ENCODE results near the gene SPTB. TPM values are rescaled to one million over a fixed set of nuclear protein-coding genes. Genes with fewer than 3 reads are reported as not detected.

The SPTB gene
- total RNA-seq, 1 experiment from 2014 or later: 2.3 TPM

- peak overlapping the region; percentile 30; the same call in 1 of the 2 replicates for H3K4me2 ChIP-seq (ENCODE audit: low read length)
Observed at GRCh38 chr14:64766430-64767151, 113.1 kb downstream of the SPTB start.

GRCh38 chr14:64765740-64766302 lies 113.9 kb downstream of the SPTB start:
- peaks cover 45% of the 10 kb centered on the region for H3K4me1 ChIP-seq (ENCODE audit: insufficient read depth, low read length)
- no peak overlapping the region for H3K27ac ChIP-seq (ENCODE audit: low read length)
- DNase-seq (no peak), ATAC-seq (no peak)
- TF ChIP-seq, protein P1, sequence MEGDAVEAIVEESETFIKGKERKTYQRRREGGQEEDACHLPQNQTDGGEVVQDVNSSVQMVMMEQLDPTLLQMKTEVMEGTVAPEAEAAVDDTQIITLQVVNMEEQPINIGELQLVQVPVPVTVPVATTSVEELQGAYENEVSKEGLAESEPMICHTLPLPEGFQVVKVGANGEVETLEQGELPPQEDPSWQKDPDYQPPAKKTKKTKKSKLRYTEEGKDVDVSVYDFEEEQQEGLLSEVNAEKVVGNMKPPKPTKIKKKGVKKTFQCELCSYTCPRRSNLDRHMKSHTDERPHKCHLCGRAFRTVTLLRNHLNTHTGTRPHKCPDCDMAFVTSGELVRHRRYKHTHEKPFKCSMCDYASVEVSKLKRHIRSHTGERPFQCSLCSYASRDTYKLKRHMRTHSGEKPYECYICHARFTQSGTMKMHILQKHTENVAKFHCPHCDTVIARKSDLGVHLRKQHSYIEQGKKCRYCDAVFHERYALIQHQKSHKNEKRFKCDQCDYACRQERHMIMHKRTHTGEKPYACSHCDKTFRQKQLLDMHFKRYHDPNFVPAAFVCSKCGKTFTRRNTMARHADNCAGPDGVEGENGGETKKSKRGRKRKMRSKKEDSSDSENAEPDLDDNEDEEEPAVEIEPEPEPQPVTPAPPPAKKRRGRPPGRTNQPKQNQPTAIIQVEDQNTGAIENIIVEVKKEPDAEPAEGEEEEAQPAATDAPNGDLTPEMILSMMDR (conservative IDR thresholded peaks at IDR 0.05; ENCODE audit: low read depth, low read length): no peak
- TF ChIP-seq EZH2phosphoT487 (IDR thresholded peaks at IDR 0.05; ENCODE audit: borderline replicate concordance, low read length) (no peak), EZH2 (IDR thresholded peaks at IDR 0.05; ENCODE audit: low read length, unreplicated experiment) (no peak)
- no peak overlapping the region for H3K9ac ChIP-seq (ENCODE audit: low read length)
- H2AFZ ChIP-seq (ENCODE audit: low read length): no peak overlapping the region
- H3K79me2 ChIP-seq (ENCODE audit: low read length): no peaks in the 10 kb centered on the region
- no peaks in the 10 kb centered on the region for H4K20me1 ChIP-seq (ENCODE audit: low read length)
- no TSS peak for BruUV-seq (replicated peaks)
- H3K4me3 ChIP-seq (ENCODE audit: low read length): no peak overlapping the region
- no peaks in the 10 kb centered on the region for H3K36me3 ChIP-seq (ENCODE audit: low read depth, low read length)
- intact Hi-C loops (cut with micrococcal nuclease): no loop called here
- no peaks in the 10 kb centered on the region for H3F3A ChIP-seq (ENCODE audit: low read length, unreplicated experiment)
- no peaks in the 10 kb centered on the region for H3K27me3 ChIP-seq (ENCODE audit: low read length)
- H3K9me3 ChIP-seq (ENCODE audit: low read length): no peaks in the 10 kb centered on the region
- no peak overlapping the region for H3K4me2 ChIP-seq (ENCODE audit: low read length)
- POLR2A ChIA-PET (ENCODE audit: unreplicated experiment): no interaction called here
- H3K9me2 ChIP-seq (replicated peaks; ENCODE audit: low read length): no peaks in the 10 kb centered on the region
- CTCF ChIA-PET: interaction anchor here (0.6 to 1.3 kb wide), 3 partner anchors 94 to 209 kb away, joined by 3 to 6 read pairs (median 4); no protein-coding TSS in a partner anchor

More at GRCh38 chr14:64766430-64767151, 113.1 kb downstream of the SPTB start:
- no TSS peak for BruUV-seq (replicated peaks)
- H3F3A ChIP-seq (ENCODE audit: low read length, unreplicated experiment): no peaks in the 10 kb centered on the region
- H3K27ac ChIP-seq (ENCODE audit: low read length): peak overlapping the region; percentile 28
- DNase-seq (peak; percentile 76), ATAC-seq (peak; percentile 52)
- no peaks in the 10 kb centered on the region for H4K20me1 ChIP-seq (ENCODE audit: low read length)
- H3K4me1 ChIP-seq (ENCODE audit: insufficient read depth, low read length): peaks cover 37% of the 10 kb centered on the region
- H3K4me3 ChIP-seq (ENCODE audit: low read length): no peak overlapping the region
- H3K9me3 ChIP-seq (ENCODE audit: low read length): no peaks in the 10 kb centered on the region
- H2AFZ ChIP-seq (ENCODE audit: low read length): peak overlapping the region; percentile 60
- no peaks in the 10 kb centered on the region for H3K9me2 ChIP-seq (replicated peaks; ENCODE audit: low read length)
- intact Hi-C loops (cut with micrococcal nuclease): no loop called here
- TF ChIP-seq, protein P1 (conservative IDR thresholded peaks at IDR 0.05; ENCODE audit: low read depth, low read length): peak; percentile 25; the same call in 1 of the 2 replicates
- no peak for TF ChIP-seq EZH2 (IDR thresholded peaks at IDR 0.05; ENCODE audit: low read length, unreplicated experiment)
- no peak for TF ChIP-seq EZH2phosphoT487 (IDR thresholded peaks at IDR 0.05; ENCODE audit: borderline replicate concordance, low read length)
- no peaks in the 10 kb centered on the region for H3K27me3 ChIP-seq (ENCODE audit: low read length)
- H3K9ac ChIP-seq (ENCODE audit: low read length): no peak overlapping the region
- POLR2A ChIA-PET (ENCODE audit: unreplicated experiment): no interaction called here
- CTCF ChIA-PET: interaction anchor here (0.6 to 0.8 kb wide), 2 partner anchors 40 to 144 kb away, joined by 3 to 4 read pairs; no protein-coding TSS in a partner anchor
- H3K79me2 ChIP-seq (ENCODE audit: low read length): no peaks in the 10 kb centered on the region
- H3K36me3 ChIP-seq (ENCODE audit: low read depth, low read length): no peaks in the 10 kb centered on the region

Data from PC-3 (cell line).